T-helper 1 cell (primary cell): Measurements from ENCODE around the gene CD302.
"Not testable (repeated sequence)": the region's sequence is repeated elsewhere in the genome, so short reads cannot be mapped to it uniquely, and the experiment has no call there.

ENCODE experiments used
- DNase-seq, 5 donors: peaks; one replicate each; pipeline ENCODE4 v3.0.0-alpha.2; 2012 to 2020

CD302 gene

GRCh38 chr2:159744363-159744762, 53.6 kb downstream of the CD302 start:
- no peak for DNase-seq

- DNase-seq = no peak
Measured at GRCh38 chr2:159742846-159743245, 55.2 kb downstream of the CD302 start.

GRCh38 chr2:159738509-159739390, 59.3 kb downstream of the CD302 start:
- no peak for DNase-seq

- DNase-seq = no peak
Measured at GRCh38 chr2:159737917-159738296, 60.1 kb downstream of the CD302 start.

- DNase-seq = no peak
Measured at GRCh38 chr2:159737292-159737916, 60.6 kb downstream of the CD302 start.

- DNase-seq = no peak
Measured at GRCh38 chr2:159736048-159736447, 62.0 kb downstream of the CD302 start.

- no peak for DNase-seq
Measured at GRCh38 chr2:159735648-159736047, 62.4 kb downstream of the CD302 start.

- DNase-seq = no peak
Measured at GRCh38 chr2:159728629-159729028, 69.4 kb downstream of the CD302 start.

GRCh38 chr2:159725713-159726112, 72.3 kb downstream of the CD302 start:
- no peak for DNase-seq

GRCh38 chr2:159724795-159725572, 73.0 kb downstream of the CD302 start:
- DNase-seq = not testable (repeated sequence)

GRCh38 chr2:159722580-159722979, 75.4 kb downstream of the CD302 start:
- DNase-seq = no peak

GRCh38 chr2:159720676-159721075, 77.3 kb downstream of the CD302 start:
- no peak for DNase-seq
